ENCODE data around the gene ZNF433.

DNA sequence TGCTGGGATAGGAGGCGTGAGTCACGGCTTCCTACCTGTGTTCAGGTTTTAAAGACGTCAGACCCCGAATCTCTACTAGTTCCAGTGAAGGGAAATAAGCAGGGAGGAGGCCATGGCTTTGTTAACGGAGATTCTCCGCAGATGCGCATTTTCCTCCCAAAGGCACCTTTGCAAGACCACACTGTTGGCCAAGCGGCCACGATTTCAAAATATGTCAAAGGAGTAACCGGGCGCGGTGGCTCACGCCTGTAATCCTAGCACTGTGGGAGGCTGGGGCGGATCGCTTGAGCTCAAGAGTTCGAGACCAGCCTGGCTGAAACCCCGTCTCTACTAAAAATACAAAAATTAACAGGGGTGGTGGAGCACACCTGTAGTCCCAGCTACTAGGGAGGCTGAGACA is 48.7 kb downstream of the ZNF433 start:
- TF ChIP-seq, protein P1, sequence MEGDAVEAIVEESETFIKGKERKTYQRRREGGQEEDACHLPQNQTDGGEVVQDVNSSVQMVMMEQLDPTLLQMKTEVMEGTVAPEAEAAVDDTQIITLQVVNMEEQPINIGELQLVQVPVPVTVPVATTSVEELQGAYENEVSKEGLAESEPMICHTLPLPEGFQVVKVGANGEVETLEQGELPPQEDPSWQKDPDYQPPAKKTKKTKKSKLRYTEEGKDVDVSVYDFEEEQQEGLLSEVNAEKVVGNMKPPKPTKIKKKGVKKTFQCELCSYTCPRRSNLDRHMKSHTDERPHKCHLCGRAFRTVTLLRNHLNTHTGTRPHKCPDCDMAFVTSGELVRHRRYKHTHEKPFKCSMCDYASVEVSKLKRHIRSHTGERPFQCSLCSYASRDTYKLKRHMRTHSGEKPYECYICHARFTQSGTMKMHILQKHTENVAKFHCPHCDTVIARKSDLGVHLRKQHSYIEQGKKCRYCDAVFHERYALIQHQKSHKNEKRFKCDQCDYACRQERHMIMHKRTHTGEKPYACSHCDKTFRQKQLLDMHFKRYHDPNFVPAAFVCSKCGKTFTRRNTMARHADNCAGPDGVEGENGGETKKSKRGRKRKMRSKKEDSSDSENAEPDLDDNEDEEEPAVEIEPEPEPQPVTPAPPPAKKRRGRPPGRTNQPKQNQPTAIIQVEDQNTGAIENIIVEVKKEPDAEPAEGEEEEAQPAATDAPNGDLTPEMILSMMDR (IDR thresholded peaks at IDR 0.05; ENCODE audit: borderline replicate concordance, extremely low read depth, low read length, poor library complexity, severe bottlenecking) = no peak
- no peak for TF ChIP-seq EZH2 (IDR thresholded peaks at IDR 0.05; ENCODE audit: borderline replicate concordance, low read depth, low read length, severe bottlenecking)

All from DND-41 (cell line).